AG20443 (cell line): ENCODE results near the gene RHBDF2.
"Not testable (repeated sequence)": the region's sequence is repeated elsewhere in the genome, so short reads cannot be mapped to it uniquely, and the experiment has no call there.

ENCODE experiments used
- DNase-seq: peaks from one replicate; pipeline ENCODE4 v3.0.0; 2012; ENCODE audit warnings: low spot score, mixed read lengths

Gene RHBDF2

GRCh38 chr17:76538281-76538931 is 37.2 kb upstream of the RHBDF2 start:
- DNase-seq, result no peak

DNA sequence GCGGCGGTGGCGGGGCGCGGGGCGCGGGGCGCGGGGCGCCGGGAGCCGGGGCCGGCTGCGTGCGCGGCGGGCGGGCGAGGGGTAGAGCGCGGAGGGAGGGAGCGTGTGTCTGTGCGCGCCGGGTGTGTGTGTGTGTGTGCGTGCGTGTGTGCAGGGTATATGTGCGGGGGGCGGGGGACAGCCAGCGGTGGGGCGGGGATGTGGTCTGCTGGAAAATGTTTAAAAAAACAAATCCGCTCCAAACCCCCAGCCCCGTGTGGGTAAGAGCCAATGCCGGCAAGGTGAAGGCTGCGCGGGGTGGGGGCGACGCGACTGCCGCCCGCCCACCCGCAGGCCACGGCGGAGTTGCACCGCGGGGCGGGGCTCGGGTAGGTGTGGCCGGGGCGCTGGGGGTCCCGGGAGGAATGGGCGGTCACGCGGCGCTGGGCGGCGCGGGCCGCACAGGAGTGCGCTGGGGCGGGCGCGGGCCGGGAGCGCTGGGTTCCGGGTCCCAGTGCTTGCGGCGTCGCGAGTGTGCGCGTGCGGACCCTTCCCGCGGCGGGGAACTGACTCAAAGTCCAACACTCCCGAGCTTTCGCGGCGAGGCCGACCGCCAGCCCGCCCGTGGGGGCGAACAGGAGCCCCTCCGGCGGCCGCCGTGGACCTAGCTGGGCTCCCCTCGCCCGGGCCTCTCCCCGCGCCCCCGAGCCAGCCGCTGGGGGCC is 36.5 kb upstream of the RHBDF2 start, which contains the start of gene CYGB:
CYGB (minus strand) TSS at position 132 of the 703 bp plus-strand sequence. CDS start 167 bp downstream, outside the sequence.
- no peak for DNase-seq

- DNase-seq, result peak; percentile 72
These were observed 36.0 kb upstream of the RHBDF2 start for GRCh38 chr17:76537288-76537577.

GRCh38 chr17:76536511-76537287 is 35.5 kb upstream of the RHBDF2 start:
- no peak for DNase-seq

DNA sequence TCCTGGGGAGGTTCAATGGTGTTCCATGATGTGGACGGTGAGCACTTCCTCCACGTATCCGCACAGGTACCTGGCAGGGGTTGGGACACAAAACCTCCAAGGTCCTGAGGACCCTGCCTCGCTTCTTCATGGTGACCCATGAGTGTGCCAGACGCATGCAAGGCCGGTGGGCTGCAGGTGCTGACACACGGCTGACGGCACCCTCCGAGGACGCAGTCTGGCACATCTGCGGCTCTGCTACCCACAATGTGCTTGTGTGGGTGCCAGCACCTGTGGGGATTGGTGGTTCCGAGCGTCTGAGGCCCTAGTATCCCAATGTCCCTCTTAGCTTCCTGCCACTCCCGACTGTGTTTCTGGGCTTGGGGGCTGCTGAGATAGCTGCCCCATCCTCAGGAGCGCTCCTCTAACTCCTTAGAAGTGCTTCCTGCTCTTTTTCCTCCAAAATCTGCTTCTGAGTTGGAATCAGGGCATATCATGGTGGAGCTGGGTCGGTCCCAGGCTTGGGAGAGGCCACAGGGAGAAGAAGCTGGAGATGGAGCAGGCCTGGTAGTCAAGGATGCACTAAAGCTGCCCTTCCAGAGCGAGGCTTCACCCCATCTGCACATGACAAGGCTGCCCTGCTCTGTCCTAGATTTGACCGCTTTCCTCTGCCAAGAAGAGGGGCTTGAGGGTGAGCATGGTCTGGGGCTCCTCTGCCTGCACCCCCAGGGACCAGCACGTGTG is 34.7 kb upstream of the RHBDF2 start:
- DNase-seq, result no peak

- no peak for DNase-seq
These were observed 33.9 kb upstream of the RHBDF2 start for GRCh38 chr17:76534831-76535732.

- DNase-seq, result not testable (repeated sequence)
These were observed 32.6 kb upstream of the RHBDF2 start for GRCh38 chr17:76533640-76534359.

- no peak for DNase-seq
These were observed 30.9 kb upstream of the RHBDF2 start for GRCh38 chr17:76532072-76532651.

- DNase-seq, result no peak
These were observed 30.3 kb upstream of the RHBDF2 start for GRCh38 chr17:76531486-76532038.

DNA sequence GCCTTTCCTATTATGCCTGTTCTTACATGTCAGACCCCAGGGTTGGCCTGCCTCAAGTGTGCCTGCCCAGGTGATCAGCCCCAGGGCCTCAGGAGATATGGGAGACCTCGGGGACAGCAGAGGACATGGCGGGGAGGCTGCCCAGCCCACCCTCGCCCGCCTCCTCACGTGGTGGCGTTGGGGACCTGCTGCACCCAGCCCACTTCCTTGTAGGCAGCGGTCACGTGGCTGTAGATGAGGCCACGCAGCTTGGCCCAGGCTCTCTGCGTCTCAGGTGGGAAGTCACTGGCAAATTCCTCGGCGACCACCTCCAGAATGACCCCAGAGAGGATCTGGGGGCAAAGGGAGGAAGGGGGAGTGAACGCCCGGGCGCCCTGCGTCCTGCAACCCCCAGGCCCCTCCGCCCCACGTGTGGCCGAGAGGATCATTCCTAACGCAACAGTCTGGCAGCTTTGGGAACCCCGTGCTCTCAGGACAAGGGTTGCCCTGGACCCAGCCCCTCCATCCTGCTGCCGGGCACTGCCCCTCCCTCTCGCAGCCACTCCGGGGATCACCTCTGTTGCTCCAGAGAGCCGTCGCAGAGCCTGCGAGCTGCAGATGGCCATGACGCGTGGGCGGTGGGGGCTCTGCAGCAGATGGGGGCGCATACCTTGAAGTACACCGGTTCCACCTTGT is 29.7 kb upstream of the RHBDF2 start:
- no peak for DNase-seq

DNA sequence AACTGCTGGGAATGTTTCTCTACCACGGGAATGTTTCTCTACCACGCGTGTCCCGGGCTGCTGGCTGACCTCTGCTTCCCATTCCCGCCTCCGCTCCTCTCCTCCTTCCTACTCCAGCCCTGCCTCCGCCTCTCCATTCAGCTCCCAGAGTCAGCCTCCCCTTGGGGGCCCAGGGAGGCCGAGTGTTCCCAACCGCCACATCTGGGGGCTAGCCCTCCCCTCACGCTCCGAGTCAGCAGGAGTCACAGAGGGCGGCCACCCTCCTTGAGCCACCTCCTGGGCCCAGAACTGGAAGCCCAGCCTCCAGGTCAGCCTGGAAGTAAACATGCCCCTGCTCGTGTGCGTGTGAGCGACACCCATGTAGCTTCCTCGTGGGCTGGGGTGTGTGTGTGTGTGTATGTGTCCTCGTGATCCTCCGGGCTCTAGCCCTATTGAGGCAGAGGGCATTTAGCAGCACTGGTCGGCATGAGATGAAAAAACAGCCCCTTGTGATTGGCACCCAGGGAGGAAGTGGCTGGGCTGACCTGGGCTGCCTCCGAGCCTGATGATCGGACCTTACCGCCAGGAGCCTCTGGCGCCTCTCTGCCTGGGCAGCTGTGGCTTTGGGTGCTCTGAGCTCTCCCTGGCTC is 29.0 kb upstream of the RHBDF2 start:
- DNase-seq, result peak; percentile 61

DNA sequence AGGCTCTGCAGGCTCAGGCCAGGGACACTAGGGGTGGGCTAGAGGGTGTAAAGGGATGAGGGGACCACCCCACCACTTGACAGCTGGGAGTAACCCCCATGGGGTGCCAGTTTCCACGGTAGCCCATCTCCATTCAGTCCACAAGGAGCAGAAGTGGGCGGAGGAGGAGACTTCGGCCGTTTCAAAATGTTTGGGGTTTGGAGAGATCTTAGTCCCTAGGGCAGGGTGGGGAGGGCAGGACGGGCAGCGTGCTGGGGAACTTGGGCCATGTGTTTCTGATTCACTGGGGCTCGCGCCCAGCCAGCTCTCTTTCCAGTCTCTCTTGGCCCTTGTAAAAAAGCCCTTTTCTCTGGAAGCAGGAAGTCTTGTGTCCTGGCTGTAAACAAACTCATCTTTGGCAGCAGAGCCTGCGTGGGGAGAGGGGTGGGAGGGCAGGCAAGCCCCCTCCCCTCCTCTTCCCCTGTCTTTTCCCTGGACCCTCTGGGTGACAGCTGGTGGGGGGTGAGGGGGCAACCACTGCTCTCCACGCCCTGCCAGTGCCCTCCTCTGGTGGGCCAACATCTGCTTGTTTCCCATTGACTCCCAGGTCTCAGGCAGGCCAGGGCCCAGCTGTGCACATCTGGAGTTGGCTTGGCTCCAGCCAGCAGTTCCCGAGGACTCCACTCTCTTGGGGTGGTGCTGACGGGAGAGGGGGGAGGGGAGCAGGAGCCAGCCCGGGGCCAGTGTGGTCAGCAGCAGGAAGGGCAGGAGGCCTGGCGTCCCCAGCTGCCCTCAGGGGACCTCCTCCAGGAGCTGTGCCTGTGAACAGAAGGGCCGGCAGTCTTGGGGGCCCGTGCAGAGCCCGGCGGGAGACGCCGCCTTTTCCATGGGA is 28.2 kb upstream of the RHBDF2 start:
- peak; percentile 87 for DNase-seq

DNA sequence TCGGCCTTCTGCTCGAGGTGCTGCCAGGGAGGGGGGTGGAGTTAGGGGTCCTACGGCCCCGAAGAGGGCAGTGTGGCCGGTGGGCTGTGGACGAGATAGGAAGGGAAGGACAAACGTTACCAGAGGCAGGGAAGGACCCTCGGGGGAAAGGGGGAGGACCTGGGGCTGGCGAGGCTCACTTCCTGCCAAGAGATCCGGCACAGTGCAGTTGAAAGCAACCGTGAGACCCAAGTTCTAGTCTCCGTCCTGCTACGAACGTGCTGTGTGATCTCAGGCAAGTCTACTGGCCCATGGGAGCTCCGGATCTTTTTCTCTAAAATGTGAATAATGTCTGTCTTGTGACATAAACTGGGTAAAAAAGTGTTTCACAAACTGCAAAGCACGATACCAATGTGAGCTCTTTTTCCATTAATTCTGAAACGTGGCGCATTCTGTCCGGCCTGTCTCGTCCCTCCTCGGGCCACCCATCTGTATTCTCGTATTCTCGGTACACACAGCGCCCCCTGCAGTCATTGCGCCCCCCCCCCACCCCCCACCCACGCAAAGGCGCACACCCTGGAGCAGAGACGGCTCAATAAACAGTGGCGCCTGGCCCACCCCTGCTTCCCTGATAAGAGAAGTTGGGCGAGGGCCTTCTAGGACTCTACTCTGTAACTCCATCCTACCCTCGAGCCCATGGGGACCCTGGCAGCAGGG is 27.5 kb upstream of the RHBDF2 start:
- no peak for DNase-seq

DNA sequence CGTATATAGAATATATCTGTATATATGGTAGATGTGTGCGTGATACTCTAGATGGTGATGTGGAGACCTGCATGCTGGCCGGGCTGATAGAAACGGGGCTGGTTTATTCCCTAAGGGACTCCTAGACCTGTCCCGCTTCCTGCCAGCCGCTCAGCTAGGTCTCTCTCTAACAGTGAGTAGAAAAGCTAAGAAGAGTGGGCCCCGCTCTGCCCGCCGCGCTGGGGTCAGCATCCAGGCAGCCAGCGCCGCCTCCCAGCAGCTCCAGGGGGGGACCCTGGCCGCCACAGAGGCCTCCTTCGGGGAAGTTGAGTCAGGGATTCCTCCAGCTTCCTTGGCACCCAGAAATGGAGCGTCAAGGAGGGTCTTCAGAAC is 26.9 kb upstream of the RHBDF2 start:
- DNase-seq, result no peak

DNA sequence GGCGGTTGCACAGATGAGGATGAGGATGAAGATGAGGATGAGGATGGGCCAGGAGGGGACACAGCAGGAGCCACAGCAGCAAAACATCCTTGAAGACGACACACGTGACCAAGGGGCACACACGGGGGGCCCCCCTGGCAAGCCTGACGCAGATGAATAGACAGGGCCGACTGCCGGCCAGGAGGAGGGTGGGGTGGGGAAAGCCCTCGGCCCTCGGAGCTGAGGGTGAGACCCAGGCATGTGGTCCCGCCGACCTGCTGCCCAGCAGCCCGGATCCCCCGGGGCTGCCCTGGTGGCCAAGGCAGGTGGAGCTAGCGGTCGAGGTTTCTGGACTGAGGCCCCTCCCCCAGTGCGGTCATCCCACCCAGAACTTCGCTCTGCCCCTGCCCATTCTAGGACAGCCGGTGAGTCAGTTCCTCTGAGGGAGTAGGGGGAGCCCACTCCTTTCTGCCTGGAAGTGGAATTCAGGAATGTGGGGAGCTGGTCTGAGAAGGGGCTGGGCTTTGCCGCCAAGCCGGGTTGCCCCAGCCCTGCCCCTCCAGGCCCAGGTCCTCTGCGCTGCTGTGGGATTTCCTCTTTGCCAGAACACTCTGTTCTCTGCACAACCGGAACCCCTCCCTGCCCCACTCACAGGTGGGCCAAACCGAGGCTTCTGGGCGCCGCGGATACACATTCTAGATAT is 26.3 kb upstream of the RHBDF2 start:
- no peak for DNase-seq

DNA sequence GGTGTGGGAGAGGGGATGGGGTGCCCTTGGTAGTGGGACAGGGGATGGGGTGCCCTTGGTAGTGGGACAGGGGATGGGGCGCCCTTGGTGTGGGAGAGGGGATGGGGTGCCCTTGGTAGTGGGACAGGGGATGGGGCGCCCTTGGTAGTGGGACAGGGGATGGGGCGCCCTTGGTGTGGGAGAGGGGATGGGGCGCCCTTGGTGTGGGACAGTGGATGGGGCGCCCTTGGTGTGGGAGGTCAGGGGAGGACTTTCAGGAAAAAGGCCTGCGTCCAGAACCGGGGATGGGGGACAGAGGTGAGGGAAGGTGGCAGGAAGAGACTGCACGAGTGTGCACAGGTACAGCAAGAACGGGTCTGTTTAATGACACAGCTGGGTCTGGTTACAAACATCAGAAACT is 25.8 kb upstream of the RHBDF2 start:
- not testable (repeated sequence) for DNase-seq

DNA sequence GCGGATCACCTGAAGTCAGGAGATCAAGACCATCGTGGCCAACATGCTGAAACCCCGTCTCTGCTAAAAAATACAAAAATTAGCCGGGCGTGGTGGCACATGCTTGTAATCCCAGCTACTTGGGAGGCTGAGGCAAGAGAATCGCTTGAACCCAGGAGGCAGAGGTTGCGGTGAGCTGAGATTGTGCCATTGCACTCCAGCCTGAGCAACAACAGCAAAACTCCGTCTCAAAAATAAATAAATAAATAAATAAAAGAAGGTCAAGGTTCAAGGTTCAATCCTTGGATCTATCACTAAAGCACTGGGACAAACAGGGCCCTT is 24.2 kb upstream of the RHBDF2 start:
- DNase-seq, result not testable (repeated sequence)
